ENCODE data around the gene SCAMP2. TPM values are rescaled to one million over a fixed set of nuclear protein-coding genes. Genes with fewer than 3 reads are reported as not detected.

SCAMP2 gene
- total RNA-seq, 1 experiment from 2014 or later: 94.4 TPM

DNA sequence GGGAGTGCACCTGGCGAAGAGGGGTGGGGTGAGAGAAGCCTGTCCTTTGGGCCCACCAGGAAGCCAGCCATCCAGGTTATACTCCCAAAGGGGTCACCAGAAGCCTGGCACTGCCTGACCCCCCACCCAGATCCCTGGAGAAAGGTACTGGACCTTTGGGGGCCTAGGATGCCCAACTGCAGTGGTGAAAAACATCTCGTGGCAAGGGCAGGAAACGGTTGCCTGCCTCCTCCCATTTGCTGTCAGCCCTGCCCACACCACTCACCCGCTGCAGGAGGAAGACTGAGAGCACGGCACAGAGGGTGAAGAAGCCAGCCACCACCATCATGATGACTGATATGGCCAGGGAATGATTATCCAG lies 28.0 kb downstream of the SCAMP2 start:
- TF ChIP-seq, protein P1, sequence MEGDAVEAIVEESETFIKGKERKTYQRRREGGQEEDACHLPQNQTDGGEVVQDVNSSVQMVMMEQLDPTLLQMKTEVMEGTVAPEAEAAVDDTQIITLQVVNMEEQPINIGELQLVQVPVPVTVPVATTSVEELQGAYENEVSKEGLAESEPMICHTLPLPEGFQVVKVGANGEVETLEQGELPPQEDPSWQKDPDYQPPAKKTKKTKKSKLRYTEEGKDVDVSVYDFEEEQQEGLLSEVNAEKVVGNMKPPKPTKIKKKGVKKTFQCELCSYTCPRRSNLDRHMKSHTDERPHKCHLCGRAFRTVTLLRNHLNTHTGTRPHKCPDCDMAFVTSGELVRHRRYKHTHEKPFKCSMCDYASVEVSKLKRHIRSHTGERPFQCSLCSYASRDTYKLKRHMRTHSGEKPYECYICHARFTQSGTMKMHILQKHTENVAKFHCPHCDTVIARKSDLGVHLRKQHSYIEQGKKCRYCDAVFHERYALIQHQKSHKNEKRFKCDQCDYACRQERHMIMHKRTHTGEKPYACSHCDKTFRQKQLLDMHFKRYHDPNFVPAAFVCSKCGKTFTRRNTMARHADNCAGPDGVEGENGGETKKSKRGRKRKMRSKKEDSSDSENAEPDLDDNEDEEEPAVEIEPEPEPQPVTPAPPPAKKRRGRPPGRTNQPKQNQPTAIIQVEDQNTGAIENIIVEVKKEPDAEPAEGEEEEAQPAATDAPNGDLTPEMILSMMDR (conservative IDR thresholded peaks at IDR 0.05; ENCODE audit: low read depth, low read length): no peak
- TF ChIP-seq EZH2 (IDR thresholded peaks at IDR 0.05; ENCODE audit: borderline replicate concordance, low read depth, low read length, poor library complexity, severe bottlenecking): no peak
- no peak for DNase-seq (ENCODE audit: low spot score)
- Histone ChIP-seq H3K27me3 (replicated peaks; ENCODE audit: insufficient read depth, low read depth, low read length, poor library complexity) (no peaks in the 10 kb centered on the region), H3K36me3 (ENCODE audit: insufficient read depth, low read length, poor library complexity, severe bottlenecking) (peaks cover 14% of the 10 kb centered on the region), H3K27ac (ENCODE audit: low read depth, low read length, poor library complexity, severe bottlenecking) (no peak overlapping the region), H3K9me3 (ENCODE audit: low read depth, low read length, poor library complexity, severe bottlenecking) (no peaks in the 10 kb centered on the region), H3K4me1 (ENCODE audit: insufficient read depth, low read length, poor library complexity, severe bottlenecking) (peaks cover 8% of the 10 kb centered on the region), H3K4me3 (ENCODE audit: low read depth, low read length, poor library complexity, severe bottlenecking) (no peak overlapping the region)
- ChIA-PET CTCF (no interaction called here), POLR2A (ENCODE audit: low non-redundant PET) (no interaction called here)
- BruUV-seq (replicated peaks): no TSS peak
- intact Hi-C loops (cut with micrococcal nuclease; ENCODE audit: unreplicated experiment): no loop called here

DNA sequence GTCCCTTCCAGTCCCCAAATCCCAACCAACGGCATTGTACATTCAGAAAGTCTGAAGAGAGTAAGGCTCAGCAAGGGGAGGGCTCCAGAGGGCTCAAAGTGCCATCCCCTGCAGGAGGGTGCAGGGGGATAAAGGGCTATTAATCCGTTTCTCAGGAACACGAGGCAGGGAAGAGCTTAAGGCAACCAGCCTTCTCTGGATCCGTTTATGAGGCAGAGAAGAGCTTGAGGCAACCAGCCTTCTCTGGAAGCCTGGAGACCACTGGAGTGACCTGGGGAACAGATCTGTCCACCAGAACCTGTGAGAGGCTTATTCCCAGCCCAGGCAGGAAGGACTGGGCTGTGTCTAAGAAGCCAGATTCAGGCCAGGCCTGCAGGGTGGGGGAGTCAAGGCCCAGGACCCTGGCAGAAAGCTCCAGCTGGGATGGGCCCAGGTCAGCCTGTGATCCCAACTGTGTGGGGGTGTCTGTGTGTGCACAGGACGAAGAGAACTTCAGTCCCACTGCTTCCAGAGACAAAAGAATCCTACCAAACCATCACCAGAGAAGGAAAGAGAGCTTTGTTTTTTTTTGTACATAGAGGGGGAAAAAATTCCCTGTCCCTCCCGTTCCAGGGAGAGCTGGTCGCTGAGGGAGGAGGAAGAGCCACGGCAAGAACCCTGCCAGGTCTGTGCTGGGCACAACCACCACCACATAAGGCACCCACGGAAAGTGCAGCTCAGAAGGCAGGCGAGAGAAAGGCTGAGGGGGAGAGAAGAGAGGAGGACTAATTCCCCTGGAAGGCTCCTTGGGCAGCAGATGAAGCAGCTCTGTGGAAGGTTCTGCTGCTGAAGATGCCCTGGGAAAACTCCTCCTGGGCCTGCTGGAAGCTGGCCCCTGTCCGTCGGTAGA lies 28.6 kb downstream of the SCAMP2 start:
- intact Hi-C loops (cut with micrococcal nuclease; ENCODE audit: unreplicated experiment): loop anchor here (5.0 kb wide), 1 partner anchor 58 kb away; no protein-coding TSS in a partner anchor
- DNase-seq (ENCODE audit: low spot score): no peak
- ChIA-PET POLR2A (ENCODE audit: low non-redundant PET) (no interaction called here), CTCF (interaction anchor here (0.6 kb wide), 1 partner anchor 19 kb away, joined by 3 read pairs; no protein-coding TSS in a partner anchor)
- Histone ChIP-seq H3K4me1 (ENCODE audit: insufficient read depth, low read length, poor library complexity, severe bottlenecking) (peaks cover 8% of the 10 kb centered on the region), H3K9me3 (ENCODE audit: low read depth, low read length, poor library complexity, severe bottlenecking) (no peaks in the 10 kb centered on the region), H3K27me3 (replicated peaks; ENCODE audit: insufficient read depth, low read depth, low read length, poor library complexity) (no peaks in the 10 kb centered on the region), H3K27ac (ENCODE audit: low read depth, low read length, poor library complexity, severe bottlenecking) (peak overlapping the region; percentile 42), H3K36me3 (ENCODE audit: insufficient read depth, low read length, poor library complexity, severe bottlenecking) (peaks cover 17% of the 10 kb centered on the region), H3K4me3 (ENCODE audit: low read depth, low read length, poor library complexity, severe bottlenecking) (no peak overlapping the region)
- TF ChIP-seq, protein P1 (conservative IDR thresholded peaks at IDR 0.05; ENCODE audit: low read depth, low read length): no peak
- no peak for TF ChIP-seq EZH2 (IDR thresholded peaks at IDR 0.05; ENCODE audit: borderline replicate concordance, low read depth, low read length, poor library complexity, severe bottlenecking)
- no TSS peak for BruUV-seq (replicated peaks)

DNA sequence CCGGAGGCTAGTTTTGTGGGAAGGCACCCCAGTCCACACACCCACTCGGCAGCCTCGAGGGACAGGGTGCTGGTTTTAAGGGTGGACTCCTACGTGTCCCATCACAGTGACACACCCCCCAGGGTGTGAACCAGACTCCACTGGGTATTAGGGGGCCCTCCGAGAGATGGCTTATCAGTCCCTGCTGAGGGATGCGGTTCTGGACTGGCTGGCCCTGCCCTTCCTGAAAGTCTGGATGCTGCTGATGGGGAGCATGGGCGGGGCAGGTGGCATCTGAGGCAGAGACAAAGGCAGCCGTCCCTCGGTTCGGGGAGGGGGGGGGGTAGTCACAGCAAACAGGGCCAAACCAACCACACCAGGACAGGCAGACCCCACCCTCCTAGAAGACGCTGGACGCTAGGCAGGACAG lies 29.3 kb downstream of the SCAMP2 start:
- POLR2A ChIA-PET (ENCODE audit: low non-redundant PET): no interaction called here
- Histone ChIP-seq H3K4me1 (ENCODE audit: insufficient read depth, low read length, poor library complexity, severe bottlenecking) (peaks cover 8% of the 10 kb centered on the region), H3K9me3 (ENCODE audit: low read depth, low read length, poor library complexity, severe bottlenecking) (no peaks in the 10 kb centered on the region), H3K36me3 (ENCODE audit: insufficient read depth, low read length, poor library complexity, severe bottlenecking) (peaks cover 17% of the 10 kb centered on the region), H3K27ac (ENCODE audit: low read depth, low read length, poor library complexity, severe bottlenecking) (peak overlapping the region; percentile 78), H3K4me3 (ENCODE audit: low read depth, low read length, poor library complexity, severe bottlenecking) (no peak overlapping the region), H3K27me3 (replicated peaks; ENCODE audit: insufficient read depth, low read depth, low read length, poor library complexity) (no peaks in the 10 kb centered on the region)
- TF ChIP-seq EZH2 (IDR thresholded peaks at IDR 0.05; ENCODE audit: borderline replicate concordance, low read depth, low read length, poor library complexity, severe bottlenecking): no peak
- no peak for DNase-seq (ENCODE audit: low spot score)
- intact Hi-C loops (cut with micrococcal nuclease; ENCODE audit: unreplicated experiment): loop anchor here (5.0 kb wide), 1 partner anchor 58 kb away; no protein-coding TSS in a partner anchor
- CTCF ChIA-PET: no interaction called here
- no TSS peak for BruUV-seq (replicated peaks)
